ENCODE measurements around the gene SETD2. TPM values are rescaled to one million over a fixed set of nuclear protein-coding genes. Genes with fewer than 3 reads are reported as not detected.

SETD2 gene
- total RNA-seq, 1 experiment from 2014 or later = 47.7 TPM

DNA sequence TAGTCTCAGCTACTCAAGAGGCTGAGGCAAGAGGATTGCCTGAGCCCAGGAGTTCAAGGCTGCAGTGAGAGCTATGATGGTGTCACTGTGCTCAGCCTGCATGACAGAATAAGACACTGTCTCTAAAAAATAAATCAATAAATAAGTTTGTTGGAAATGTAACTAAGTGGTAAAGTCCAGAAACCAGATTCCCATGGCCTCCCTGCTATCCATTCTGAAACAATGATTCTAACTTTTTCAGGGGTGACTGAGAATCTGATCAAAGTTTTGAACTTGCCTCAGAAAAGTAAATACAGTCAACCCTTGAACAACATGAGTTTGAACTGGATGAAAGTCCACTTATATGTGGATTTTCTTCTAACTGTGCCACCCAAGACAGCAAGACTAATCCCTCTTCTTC lies 98.2 kb downstream of the SETD2 start:
- TF ChIP-seq, protein P1, sequence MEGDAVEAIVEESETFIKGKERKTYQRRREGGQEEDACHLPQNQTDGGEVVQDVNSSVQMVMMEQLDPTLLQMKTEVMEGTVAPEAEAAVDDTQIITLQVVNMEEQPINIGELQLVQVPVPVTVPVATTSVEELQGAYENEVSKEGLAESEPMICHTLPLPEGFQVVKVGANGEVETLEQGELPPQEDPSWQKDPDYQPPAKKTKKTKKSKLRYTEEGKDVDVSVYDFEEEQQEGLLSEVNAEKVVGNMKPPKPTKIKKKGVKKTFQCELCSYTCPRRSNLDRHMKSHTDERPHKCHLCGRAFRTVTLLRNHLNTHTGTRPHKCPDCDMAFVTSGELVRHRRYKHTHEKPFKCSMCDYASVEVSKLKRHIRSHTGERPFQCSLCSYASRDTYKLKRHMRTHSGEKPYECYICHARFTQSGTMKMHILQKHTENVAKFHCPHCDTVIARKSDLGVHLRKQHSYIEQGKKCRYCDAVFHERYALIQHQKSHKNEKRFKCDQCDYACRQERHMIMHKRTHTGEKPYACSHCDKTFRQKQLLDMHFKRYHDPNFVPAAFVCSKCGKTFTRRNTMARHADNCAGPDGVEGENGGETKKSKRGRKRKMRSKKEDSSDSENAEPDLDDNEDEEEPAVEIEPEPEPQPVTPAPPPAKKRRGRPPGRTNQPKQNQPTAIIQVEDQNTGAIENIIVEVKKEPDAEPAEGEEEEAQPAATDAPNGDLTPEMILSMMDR (conservative IDR thresholded peaks at IDR 0.05) = no peak
- TF ChIP-seq EZH2 (IDR thresholded peaks at IDR 0.05; ENCODE audit: low read depth) = no peak
- Histone ChIP-seq H3K4me3 (no peak overlapping the region), H3K4me2 (no peak overlapping the region), H3K4me1 (replicated peaks; ENCODE audit: insufficient read depth) (no peaks in the 10 kb centered on the region), H3K27me3 (ENCODE audit: insufficient read depth, low read depth) (no peaks in the 10 kb centered on the region), H3F3A (ENCODE audit: insufficient read depth, low read depth) (no peaks in the 10 kb centered on the region), H3K36me3 (ENCODE audit: low read depth) (peaks cover 18% of the 10 kb centered on the region; the same call in 1 of the 2 replicates), H4K20me1 (ENCODE audit: insufficient read depth) (no peaks in the 10 kb centered on the region), H2AFZ (no peak overlapping the region), H3K9me2 (ENCODE audit: insufficient read depth) (no peaks in the 10 kb centered on the region), H3K27ac (no peak overlapping the region), H3K9me3 (ENCODE audit: insufficient read depth, low read depth) (no peaks in the 10 kb centered on the region), H3K79me2 (ENCODE audit: low read depth) (no peaks in the 10 kb centered on the region; the same call in 1 of the 2 replicates)
- POLR2A ChIA-PET (ENCODE audit: unreplicated experiment) = no interaction called here
- CTCF ChIA-PET = interaction anchor here (0.6 kb wide), 1 partner anchor 626 kb away, joined by 3 read pairs; no protein-coding TSS in a partner anchor
- no peak for DNase-seq
- no TSS peak for BruUV-seq (replicated peaks)
- intact Hi-C loops (cut with micrococcal nuclease; ENCODE audit: unreplicated experiment) = no loop called here

DNA sequence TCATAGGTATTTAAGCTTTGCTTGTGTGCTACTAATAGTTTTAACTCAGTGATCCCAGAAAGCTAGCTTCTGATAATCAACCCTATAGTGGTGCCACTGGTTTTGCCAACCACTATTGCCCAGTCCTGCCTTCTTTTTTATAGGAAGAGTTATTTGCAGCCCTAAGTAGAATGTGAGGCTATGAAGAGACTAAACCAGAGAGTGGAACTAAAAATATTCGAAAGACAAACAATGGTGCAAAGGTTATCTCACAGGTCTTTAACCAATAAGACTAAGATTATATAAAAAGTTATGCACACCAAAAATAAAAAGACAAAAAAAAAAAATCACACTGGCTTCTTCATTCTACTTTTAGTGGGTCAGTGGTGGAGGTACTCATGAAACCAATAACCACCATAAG lies 98.9 kb downstream of the SETD2 start:
- no peak overlapping the region for H2AFZ ChIP-seq
- H3K79me2 ChIP-seq (ENCODE audit: low read depth) = no peaks in the 10 kb centered on the region; the same call in 1 of the 2 replicates
- BruUV-seq (replicated peaks) = no TSS peak
- no peak for DNase-seq
- CTCF ChIA-PET = no interaction called here
- H3K4me3 ChIP-seq = no peak overlapping the region
- H3K4me2 ChIP-seq = no peak overlapping the region
- H3K4me1 ChIP-seq (replicated peaks; ENCODE audit: insufficient read depth) = no peaks in the 10 kb centered on the region
- H3K36me3 ChIP-seq (ENCODE audit: low read depth) = peaks cover 18% of the 10 kb centered on the region; the same call in 1 of the 2 replicates
- H3K27ac ChIP-seq = no peak overlapping the region
- POLR2A ChIA-PET (ENCODE audit: unreplicated experiment) = no interaction called here
- H3K9me2 ChIP-seq (ENCODE audit: insufficient read depth) = no peaks in the 10 kb centered on the region
- no peaks in the 10 kb centered on the region for H3F3A ChIP-seq (ENCODE audit: insufficient read depth, low read depth)
- no peaks in the 10 kb centered on the region for H3K9me3 ChIP-seq (ENCODE audit: insufficient read depth, low read depth)
- TF ChIP-seq, protein P1 (conservative IDR thresholded peaks at IDR 0.05) = no peak
- no peak for TF ChIP-seq EZH2 (IDR thresholded peaks at IDR 0.05; ENCODE audit: low read depth)
- intact Hi-C loops (cut with micrococcal nuclease; ENCODE audit: unreplicated experiment) = no loop called here
- H4K20me1 ChIP-seq (ENCODE audit: insufficient read depth) = no peaks in the 10 kb centered on the region
- H3K27me3 ChIP-seq (ENCODE audit: insufficient read depth, low read depth) = no peaks in the 10 kb centered on the region

DNA sequence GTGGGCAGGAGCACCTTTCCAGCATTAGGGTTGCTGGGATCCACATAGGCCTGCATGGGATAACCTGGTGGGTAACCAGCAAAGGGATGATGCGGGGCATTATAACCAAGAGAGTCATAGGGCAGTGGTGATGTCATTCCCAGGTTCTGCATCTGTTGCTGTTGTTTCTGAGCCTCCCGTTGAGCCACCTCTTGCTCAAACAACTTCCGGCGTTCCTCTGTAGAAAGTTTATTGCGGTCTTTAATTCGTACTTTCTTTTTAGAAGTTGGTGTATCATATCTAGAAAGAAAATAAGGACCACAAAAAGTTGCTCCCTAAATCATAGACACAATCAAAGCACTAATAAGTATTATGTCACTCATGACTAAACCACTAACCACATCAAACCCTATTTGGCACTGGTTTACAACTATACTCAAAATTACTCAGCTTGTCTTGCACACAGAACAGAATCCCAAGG lies 106.7 kb downstream of the SETD2 start:
- no peak overlapping the region for H3K4me3 ChIP-seq
- ChIA-PET POLR2A (ENCODE audit: unreplicated experiment) (no interaction called here), CTCF (no interaction called here)
- no peaks in the 10 kb centered on the region for H3K9me3 ChIP-seq (ENCODE audit: insufficient read depth, low read depth)
- 0 out of 2 replicates have a peak, but pooled peaks cover 6% of the 10 kb centered on the region for H3K79me2 ChIP-seq (ENCODE audit: low read depth)
- H3K36me3 ChIP-seq (ENCODE audit: low read depth) = peaks cover 6% of the 10 kb centered on the region; the same call in 1 of the 2 replicates
- no peak for TF ChIP-seq EZH2 (IDR thresholded peaks at IDR 0.05; ENCODE audit: low read depth)
- TF ChIP-seq, protein P1 (conservative IDR thresholded peaks at IDR 0.05) = no peak
- H4K20me1 ChIP-seq (ENCODE audit: insufficient read depth) = no peaks in the 10 kb centered on the region
- DNase-seq = no peak
- no peaks in the 10 kb centered on the region for H3K9me2 ChIP-seq (ENCODE audit: insufficient read depth)
- intact Hi-C loops (cut with micrococcal nuclease; ENCODE audit: unreplicated experiment) = no loop called here
- no peaks in the 10 kb centered on the region for H3F3A ChIP-seq (ENCODE audit: insufficient read depth, low read depth)
- no TSS peak for BruUV-seq (replicated peaks)
- H3K27ac ChIP-seq = no peak overlapping the region
- no peak overlapping the region for H2AFZ ChIP-seq
- no peaks in the 10 kb centered on the region for H3K27me3 ChIP-seq (ENCODE audit: insufficient read depth, low read depth)
- H3K4me2 ChIP-seq = no peak overlapping the region
- no peaks in the 10 kb centered on the region for H3K4me1 ChIP-seq (replicated peaks; ENCODE audit: insufficient read depth)

Data from PC-9 (cell line).